Ascending aorta (tissue), 2 donors: ENCODE data around the gene BMP7. TPM values are rescaled to one million over a fixed set of nuclear protein-coding genes. Genes with fewer than 3 reads are reported as not detected.

Source experiments
- DNase-seq, 2 donors: peaks; one replicate each; pipeline ENCODE4 v3.0.0-alpha.2; 2019; ENCODE audit warnings: low spot score in 2 of 2
- H3K27ac ChIP-seq, 2 donors: fragments of 200-600 bp; sonication (generic); one replicate each; pipeline ENCODE4 v1.5.1; 2016 to 2017; ENCODE audit warnings: mild to moderate bottlenecking in 1 of 2
- H3K27me3 ChIP-seq: fragments of 200-600 bp; sonication (generic); one replicate; pipeline ENCODE4 v1.5.1; 2017
- H3K36me3 ChIP-seq, 2 donors: fragments of 200-600 bp; sonication (generic); one replicate each; pipeline ENCODE4 v1.5.1; 2016
- H3K4me1 ChIP-seq, 2 donors: fragments of 200-600 bp; sonication (generic); one replicate each; pipeline ENCODE4 v1.5.1; 2016 to 2017; ENCODE audit warnings: mild to moderate bottlenecking in 1 of 2
- H3K4me3 ChIP-seq, 2 donors: fragments of 200-600 bp; sonication (generic); one replicate each; pipeline ENCODE4 v1.5.1; 2016 to 2017; ENCODE audit warnings: mild to moderate bottlenecking in 1 of 2
- H3K9me3 ChIP-seq, 2 donors: fragments of 200-600 bp; sonication (generic); one replicate each; pipeline ENCODE4 v1.5.1; 2016
- intact Hi-C: fragments of 100-400 bp; cut with DNase I; formaldehyde crosslinking; loops from one replicate; pipeline ENCODE4 v1.15.1; 2023
- total RNA-seq: library from RNA; depleted of rRNA; stranded (reverse); fragments of >200 nt; gene quantifications from one replicate; pipeline ENCODE4 v1.1.0, GENCODE V29; 2016
- TF ChIP-seq, protein P1 (sequence below), 3 experiments: fragments of 200-600 bp in 2 of 3; fragments of 450-650 bp in 1 of 3; sonication (generic) in 2 of 3; IDR thresholded peaks; one replicate each; pipeline ENCODE4 v1.5.1; 2016 to 2019; ENCODE audit warnings: antibody characterized with exemption in 3 of 3, mild to moderate bottlenecking in 1 of 3, moderate library complexity in 1 of 3

BMP7 gene
- total RNA-seq, 1 donor from 2014 or later = not detected

DNA sequence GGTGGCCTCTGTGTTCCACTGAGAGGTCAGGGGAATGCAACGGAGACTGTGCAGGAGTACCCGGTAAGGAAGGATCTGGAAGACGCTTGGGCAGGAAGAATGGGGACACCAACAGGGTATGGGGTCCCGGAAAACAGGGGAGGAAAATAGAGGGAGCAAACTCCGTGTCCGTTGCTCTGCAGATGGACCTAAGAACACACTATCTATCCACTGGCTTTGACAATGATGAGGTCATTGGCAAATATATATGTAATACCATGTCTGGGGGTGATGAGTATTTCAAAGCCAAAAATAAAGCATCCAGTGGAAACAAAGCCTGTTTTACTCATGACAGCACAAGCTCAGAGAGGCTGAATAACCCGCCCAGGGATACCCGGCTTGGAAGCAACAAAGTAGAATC, 80.2 kb downstream of the BMP7 start:
- Histone ChIP-seq H3K27ac (no peak overlapping the region), H3K4me1 (no peaks in the 10 kb centered on the region), H3K4me3 (no peak overlapping the region), H3K9me3 (no peaks in the 10 kb centered on the region), H3K36me3 (no peaks in the 10 kb centered on the region), H3K27me3 (no peaks in the 10 kb centered on the region)
- DNase-seq = no peak
- TF ChIP-seq, protein P1, sequence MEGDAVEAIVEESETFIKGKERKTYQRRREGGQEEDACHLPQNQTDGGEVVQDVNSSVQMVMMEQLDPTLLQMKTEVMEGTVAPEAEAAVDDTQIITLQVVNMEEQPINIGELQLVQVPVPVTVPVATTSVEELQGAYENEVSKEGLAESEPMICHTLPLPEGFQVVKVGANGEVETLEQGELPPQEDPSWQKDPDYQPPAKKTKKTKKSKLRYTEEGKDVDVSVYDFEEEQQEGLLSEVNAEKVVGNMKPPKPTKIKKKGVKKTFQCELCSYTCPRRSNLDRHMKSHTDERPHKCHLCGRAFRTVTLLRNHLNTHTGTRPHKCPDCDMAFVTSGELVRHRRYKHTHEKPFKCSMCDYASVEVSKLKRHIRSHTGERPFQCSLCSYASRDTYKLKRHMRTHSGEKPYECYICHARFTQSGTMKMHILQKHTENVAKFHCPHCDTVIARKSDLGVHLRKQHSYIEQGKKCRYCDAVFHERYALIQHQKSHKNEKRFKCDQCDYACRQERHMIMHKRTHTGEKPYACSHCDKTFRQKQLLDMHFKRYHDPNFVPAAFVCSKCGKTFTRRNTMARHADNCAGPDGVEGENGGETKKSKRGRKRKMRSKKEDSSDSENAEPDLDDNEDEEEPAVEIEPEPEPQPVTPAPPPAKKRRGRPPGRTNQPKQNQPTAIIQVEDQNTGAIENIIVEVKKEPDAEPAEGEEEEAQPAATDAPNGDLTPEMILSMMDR (IDR thresholded peaks at IDR 0.05) = no peak
- intact Hi-C loops = no loop called here

DNA sequence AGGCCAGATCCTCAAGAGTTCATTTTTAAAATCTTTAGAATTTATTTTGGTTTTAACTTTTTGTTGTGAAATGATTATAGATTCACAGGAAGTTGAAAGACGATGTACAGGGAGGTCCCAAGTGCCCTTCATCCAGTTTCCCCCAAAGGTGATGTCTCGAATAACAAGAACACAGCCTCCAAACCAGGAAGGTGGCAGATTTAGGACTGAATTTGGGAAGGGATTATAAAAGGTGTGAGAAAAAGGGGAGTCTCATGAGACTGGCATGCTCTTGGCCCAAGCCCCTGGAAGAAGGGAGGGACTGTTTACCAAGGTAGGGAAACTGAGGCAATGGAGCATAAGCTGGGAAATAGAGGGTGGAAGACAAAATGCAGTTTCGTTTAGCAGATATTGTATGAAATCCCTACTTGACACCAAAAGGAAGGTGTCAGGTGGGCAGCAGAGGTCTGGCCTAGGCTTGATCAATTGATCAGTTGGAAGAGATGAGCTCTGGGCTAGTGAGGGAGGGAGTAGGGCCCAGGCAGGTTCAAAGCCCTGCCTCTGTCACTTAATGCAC, 81.2 kb downstream of the BMP7 start:
- no peak overlapping the region for H3K4me3 ChIP-seq
- H3K27me3 ChIP-seq = no peaks in the 10 kb centered on the region
- no peaks in the 10 kb centered on the region for H3K9me3 ChIP-seq
- intact Hi-C loops = no loop called here
- no peaks in the 10 kb centered on the region for H3K36me3 ChIP-seq
- TF ChIP-seq, protein P1 (IDR thresholded peaks at IDR 0.05) = no peak
- H3K4me1 ChIP-seq = no peaks in the 10 kb centered on the region
- no peak for DNase-seq
- H3K27ac ChIP-seq = no peak overlapping the region

DNA sequence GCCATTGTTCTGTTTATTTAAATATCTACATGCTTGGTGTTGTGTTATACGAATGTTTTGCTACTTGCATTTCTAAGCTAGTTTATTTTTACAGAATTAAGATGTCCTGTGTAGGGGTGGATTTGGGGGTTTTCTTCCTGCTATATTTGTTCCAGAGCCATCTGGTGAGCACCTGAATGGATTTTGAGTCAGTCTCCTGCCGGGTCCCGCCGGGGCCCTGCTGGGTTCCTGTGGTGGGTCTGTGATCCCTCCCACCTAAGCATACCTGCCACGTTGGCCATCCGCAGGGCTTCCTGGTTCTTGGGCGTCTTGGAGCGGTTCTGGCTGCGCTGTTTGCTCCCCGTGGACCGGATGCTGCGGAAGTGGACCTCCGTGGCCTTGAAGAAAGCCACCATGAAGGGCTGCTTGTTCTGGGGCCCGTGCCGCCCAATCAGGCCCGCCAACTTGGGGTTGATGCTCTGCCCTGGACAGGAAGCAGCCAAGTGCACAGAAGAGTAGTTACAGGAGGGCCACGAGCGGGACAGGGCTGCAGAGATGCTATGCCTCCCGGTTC, 82.9 kb downstream of the BMP7 start:
- H3K27me3 ChIP-seq = no peaks in the 10 kb centered on the region
- H3K4me1 ChIP-seq = no peaks in the 10 kb centered on the region
- H3K27ac ChIP-seq = no peak overlapping the region
- no peaks in the 10 kb centered on the region for H3K9me3 ChIP-seq
- no peak overlapping the region for H3K4me3 ChIP-seq
- H3K36me3 ChIP-seq = no peaks in the 10 kb centered on the region
- DNase-seq = no peak
- intact Hi-C loops = no loop called here
- TF ChIP-seq, protein P1 (IDR thresholded peaks at IDR 0.05) = no peak

DNA sequence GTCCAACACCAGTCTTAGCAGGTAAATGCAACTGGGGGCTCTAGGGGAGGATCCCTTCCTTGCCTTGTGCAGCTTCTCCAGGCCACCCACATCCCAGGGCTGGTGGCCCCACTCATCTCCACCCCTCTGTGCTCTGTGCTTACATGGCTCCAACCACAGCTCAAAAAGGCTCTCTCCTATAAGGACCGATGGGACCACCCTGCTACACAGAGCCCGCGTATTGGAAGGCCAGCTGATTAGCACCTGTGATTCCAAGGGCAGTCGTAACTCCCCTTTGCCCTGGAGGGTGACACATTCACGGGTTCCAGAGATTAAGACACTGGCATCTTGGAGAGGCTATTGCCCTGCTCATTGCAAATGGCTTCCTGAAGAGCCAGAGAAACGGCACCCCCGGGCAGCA, 84.8 kb downstream of the BMP7 start:
- Histone ChIP-seq H3K4me3 (no peak overlapping the region), H3K4me1 (no peaks in the 10 kb centered on the region), H3K36me3 (no peaks in the 10 kb centered on the region), H3K9me3 (no peaks in the 10 kb centered on the region), H3K27me3 (no peaks in the 10 kb centered on the region), H3K27ac (no peak overlapping the region)
- DNase-seq = no peak
- TF ChIP-seq, protein P1 (IDR thresholded peaks at IDR 0.05) = no peak
- intact Hi-C loops = no loop called here

DNA sequence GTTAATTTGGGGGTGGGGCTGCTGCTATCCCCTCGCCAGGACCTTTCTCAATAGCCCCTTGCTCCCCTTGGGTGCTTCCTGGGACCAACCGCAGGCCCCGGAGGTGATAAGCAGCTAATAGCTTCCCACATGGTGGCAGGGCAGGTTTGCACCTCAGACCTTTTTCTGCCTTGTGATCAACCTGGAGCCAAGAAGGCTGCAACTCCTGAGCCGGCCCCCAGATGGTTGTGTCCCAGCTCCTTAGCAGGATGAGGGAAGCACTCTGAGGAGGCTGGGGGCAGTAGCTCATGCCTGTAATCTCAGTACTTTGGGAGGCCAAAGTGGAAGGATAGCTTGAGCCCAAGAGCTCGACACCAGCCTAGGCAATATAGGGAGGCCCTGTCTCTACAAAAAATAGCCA, 85.5 kb downstream of the BMP7 start:
- H3K27ac ChIP-seq = no peak overlapping the region
- no peak for DNase-seq

More for the DNA sequence above, 85.5 kb downstream of the BMP7 start:
- TF ChIP-seq, protein P1 (IDR thresholded peaks at IDR 0.05) = no peak
- no peaks in the 10 kb centered on the region for H3K27me3 ChIP-seq
- no peaks in the 10 kb centered on the region for H3K36me3 ChIP-seq
- no peak overlapping the region for H3K4me3 ChIP-seq
- no peaks in the 10 kb centered on the region for H3K4me1 ChIP-seq
- intact Hi-C loops = no loop called here
- H3K9me3 ChIP-seq = no peaks in the 10 kb centered on the region
